CD4-positive, alpha-beta T cell (primary cell): Measurements from ENCODE around the gene NT5DC3. TPM values are rescaled to one million over a fixed set of nuclear protein-coding genes. Genes with fewer than 3 reads are reported as not detected.

Experiments
- ATAC-seq: fragments of 200-7000 bp; cut with Tn5 transposase; one replicate; pipeline ENCODE4 v1.10.0; 2022; ENCODE audit warnings: mild to moderate bottlenecking; ENCODE audit not compliant: poor library complexity
- CTCF ChIA-PET: fragments of 350-600 bp; sonication (Branson Sonifier 250); formaldehyde crosslinking; loops from one replicate; lab custom pipeline; 2021; ENCODE audit warnings: antibody characterized with exemption, inconsistent platforms; lab: Charles Lee
- POLR2A ChIA-PET: fragments of 350-600 bp; sonication (Branson Sonifier 250); formaldehyde crosslinking; loops from one replicate; lab custom pipeline; 2021; ENCODE audit warnings: antibody characterized with exemption, inconsistent platforms; lab: Charles Lee
- DNase-seq, 14 experiments: peaks; one replicate each; pipeline ENCODE4 v3.0.0-alpha.2; 2013 to 2020; ENCODE audit warnings: mixed read lengths in 2 of 14
- H3K27ac ChIP-seq, 2 donors: one replicate each; pipeline versions ENCODE4 v1.5.1 to v1.7.0; 2013; ENCODE audit warnings: low read length in 2 of 2, low read depth in 1 of 2, mild to moderate bottlenecking in 1 of 2
- H3K27me3 ChIP-seq, 2 experiments: 1 replicate in 1 of 2; 2 replicates in 1 of 2; pipeline versions ENCODE4 v1.6.1 to v1.7.0; 2013; ENCODE audit warnings: low read length in 2 of 2, control low read depth in 1 of 2, mild to moderate bottlenecking in 1 of 2, moderate library complexity in 1 of 2; ENCODE audit not compliant: insufficient read depth in 2 of 2, control insufficient read depth in 1 of 2
- H3K36me3 ChIP-seq: one replicate; pipeline ENCODE4 v1.6.1; 2013; ENCODE audit warnings: low read length, control low read depth; ENCODE audit not compliant: insufficient read depth
- H3K4me1 ChIP-seq: one replicate; pipeline ENCODE4 v1.6.1; 2013; ENCODE audit warnings: low read length, control low read depth; ENCODE audit not compliant: insufficient read depth
- H3K4me3 ChIP-seq: one replicate; pipeline ENCODE4 v1.5.1; 2013; ENCODE audit warnings: mild to moderate bottlenecking, low read length, moderate library complexity
- H3K9me3 ChIP-seq, 2 experiments: 1 replicate in 1 of 2; 2 replicates in 1 of 2; pipeline versions ENCODE4 v1.6.1 to v1.7.0; 2013; ENCODE audit warnings: low read length in 2 of 2, mild to moderate bottlenecking in 2 of 2, control low read depth in 1 of 2, moderate library complexity in 1 of 2; ENCODE audit not compliant: control insufficient read depth in 1 of 2, insufficient read depth in 1 of 2
- H3K27ac Mint-ChIP-seq: one replicate; pipeline ENCODE4 v1.8.0; 2020; ENCODE audit warnings: mixed read lengths
- H3K27me3 Mint-ChIP-seq: one replicate; pipeline ENCODE4 v1.8.0; 2021; ENCODE audit warnings: mixed read lengths
- H3K36me3 Mint-ChIP-seq: one replicate; pipeline ENCODE4 v1.8.0; 2021; ENCODE audit warnings: low read depth, mixed read lengths
- H3K4me1 Mint-ChIP-seq: one replicate; pipeline ENCODE4 v1.8.0; 2021; ENCODE audit warnings: low read depth, mixed read lengths
- H3K4me3 Mint-ChIP-seq: one replicate; pipeline ENCODE4 v1.8.0; 2020; ENCODE audit warnings: mild to moderate bottlenecking, mixed read lengths
- H3K9me3 Mint-ChIP-seq: one replicate; pipeline ENCODE4 v1.8.0; 2020; ENCODE audit warnings: mixed read lengths
- intact Hi-C, 2 experiments: fragments of 100-400 bp; cut with DNase I in 1 of 2; cut with micrococcal nuclease in 1 of 2; formaldehyde crosslinking; loops; one replicate each; pipeline versions ENCODE4 v1.15.1 to v1.9.0; 2023 to 2025; cut with DNase I, micrococcal nuclease
- total RNA-seq, 174 experiments: library from RNA in 2 of 174; stranded (reverse) in 2 of 174; gene quantifications; one replicate each; pipeline ENCODE4 v1.2.3 and lab custom pipeline; 2021 to 2026
- TF ChIP-seq, protein P1 (sequence below): fragments of 200-600 bp; IDR thresholded peaks from one replicate; pipeline ENCODE4 v1.8.0; 2022; ENCODE audit warnings: antibody characterized with exemption, mild to moderate bottlenecking

NT5DC3 gene
- total RNA-seq, 2 experiments from 2014 or later = 3.5 to 4.0 TPM

- Mint-ChIP-seq H3K4me3 (no peak overlapping the region), H3K9me3 (peaks cover 2% of the 10 kb centered on the region), H3K36me3 (no peaks in the 10 kb centered on the region), H3K27me3 (no peaks in the 10 kb centered on the region), H3K4me1 (no peaks in the 10 kb centered on the region), H3K27ac (no peak overlapping the region)
- ATAC-seq (no peak), DNase-seq (no peak)
- Histone ChIP-seq H3K9me3 (peaks cover 0 to 4% of the 10 kb centered on the region in 2 experiments), H3K27ac (no peak overlapping the region), H3K36me3 (no peaks in the 10 kb centered on the region), H3K4me1 (no peaks in the 10 kb centered on the region), H3K4me3 (no peak overlapping the region), H3K27me3 (no peaks in the 10 kb centered on the region)
- TF ChIP-seq, protein P1, sequence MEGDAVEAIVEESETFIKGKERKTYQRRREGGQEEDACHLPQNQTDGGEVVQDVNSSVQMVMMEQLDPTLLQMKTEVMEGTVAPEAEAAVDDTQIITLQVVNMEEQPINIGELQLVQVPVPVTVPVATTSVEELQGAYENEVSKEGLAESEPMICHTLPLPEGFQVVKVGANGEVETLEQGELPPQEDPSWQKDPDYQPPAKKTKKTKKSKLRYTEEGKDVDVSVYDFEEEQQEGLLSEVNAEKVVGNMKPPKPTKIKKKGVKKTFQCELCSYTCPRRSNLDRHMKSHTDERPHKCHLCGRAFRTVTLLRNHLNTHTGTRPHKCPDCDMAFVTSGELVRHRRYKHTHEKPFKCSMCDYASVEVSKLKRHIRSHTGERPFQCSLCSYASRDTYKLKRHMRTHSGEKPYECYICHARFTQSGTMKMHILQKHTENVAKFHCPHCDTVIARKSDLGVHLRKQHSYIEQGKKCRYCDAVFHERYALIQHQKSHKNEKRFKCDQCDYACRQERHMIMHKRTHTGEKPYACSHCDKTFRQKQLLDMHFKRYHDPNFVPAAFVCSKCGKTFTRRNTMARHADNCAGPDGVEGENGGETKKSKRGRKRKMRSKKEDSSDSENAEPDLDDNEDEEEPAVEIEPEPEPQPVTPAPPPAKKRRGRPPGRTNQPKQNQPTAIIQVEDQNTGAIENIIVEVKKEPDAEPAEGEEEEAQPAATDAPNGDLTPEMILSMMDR = no peak
- ChIA-PET POLR2A (no interaction called here), CTCF (no interaction called here)
- intact Hi-C loops = no loop called here
Measured at GRCh38 chr12:103729499-103729898, 111.5 kb downstream of the NT5DC3 start.

GRCh38 chr12:103728323-103728722 is 112.7 kb downstream of the NT5DC3 start:
- no peak for ATAC-seq
- Mint-ChIP-seq H3K27ac (no peak overlapping the region), H3K4me1 (no peaks in the 10 kb centered on the region), H3K36me3 (no peaks in the 10 kb centered on the region), H3K27me3 (no peaks in the 10 kb centered on the region), H3K9me3 (peaks cover 2% of the 10 kb centered on the region), H3K4me3 (no peak overlapping the region)
- Histone ChIP-seq H3K4me1 (no peaks in the 10 kb centered on the region), H3K36me3 (no peaks in the 10 kb centered on the region), H3K4me3 (no peak overlapping the region), H3K27me3 (no peaks in the 10 kb centered on the region), H3K9me3 (peaks cover 0 to 4% of the 10 kb centered on the region in 2 experiments), H3K27ac (no peak overlapping the region)
- DNase-seq = no peak
- TF ChIP-seq, protein P1 = no peak
- intact Hi-C loops = no loop called here
- ChIA-PET CTCF (no interaction called here), POLR2A (no interaction called here)

DNA sequence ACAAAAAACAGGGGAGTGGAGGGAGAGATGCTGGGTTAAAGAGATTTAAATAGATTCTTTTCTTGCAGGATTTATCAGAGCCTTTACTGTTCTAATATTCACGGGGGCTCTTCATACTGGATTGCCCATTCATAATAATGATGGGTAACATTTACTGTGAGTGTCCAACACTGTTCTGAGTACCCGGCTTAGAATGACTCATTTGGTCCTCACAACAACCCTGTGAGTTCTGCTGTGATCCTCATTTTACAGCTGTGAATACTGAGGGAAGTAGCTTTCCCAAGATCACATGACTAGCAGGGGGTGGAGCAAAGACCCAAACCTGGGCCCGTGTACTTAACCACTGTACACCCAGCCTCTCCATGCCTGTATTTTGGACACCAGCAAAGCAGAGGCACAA is 113.4 kb downstream of the NT5DC3 start:
- TF ChIP-seq, protein P1 = no peak
- ATAC-seq (no peak), DNase-seq (no peak)
- H3K9me3 Mint-ChIP-seq = peaks cover 2% of the 10 kb centered on the region
- ChIA-PET POLR2A (no interaction called here), CTCF (no interaction called here)
- no peaks in the 10 kb centered on the region for H3K4me1 Mint-ChIP-seq
- intact Hi-C loops = no loop called here
- H3K27ac Mint-ChIP-seq = no peak overlapping the region
- Histone ChIP-seq H3K27me3 (no peaks in the 10 kb centered on the region), H3K9me3 (peaks cover 0 to 4% of the 10 kb centered on the region in 2 experiments), H3K4me1 (no peaks in the 10 kb centered on the region), H3K36me3 (no peaks in the 10 kb centered on the region), H3K27ac (no peak overlapping the region), H3K4me3 (no peak overlapping the region)
- no peaks in the 10 kb centered on the region for H3K27me3 Mint-ChIP-seq
- H3K36me3 Mint-ChIP-seq = no peaks in the 10 kb centered on the region
- H3K4me3 Mint-ChIP-seq = no peak overlapping the region
